Retinal pigment epithelial cell (primary cell): ENCODE results near the gene LRRN1.

Experiments
- DNase-seq: peaks from one replicate; pipeline ENCODE4 v3.0.0-alpha.2; 2010; ENCODE audit warnings: low read depth
- H3K4me3 ChIP-seq: 2 replicates; pipeline ENCODE4 v1.5.1; 2011; ENCODE audit warnings: mild to moderate bottlenecking, low read length, control low read depth, moderate library complexity
- TF ChIP-seq, protein P1 (sequence below): conservative IDR thresholded peaks from 2 replicates; pipeline ENCODE4 v1.5.1; 2011; ENCODE audit warnings: low read depth, low read length, control low read depth, inconsistent platforms

Gene LRRN1

DNA sequence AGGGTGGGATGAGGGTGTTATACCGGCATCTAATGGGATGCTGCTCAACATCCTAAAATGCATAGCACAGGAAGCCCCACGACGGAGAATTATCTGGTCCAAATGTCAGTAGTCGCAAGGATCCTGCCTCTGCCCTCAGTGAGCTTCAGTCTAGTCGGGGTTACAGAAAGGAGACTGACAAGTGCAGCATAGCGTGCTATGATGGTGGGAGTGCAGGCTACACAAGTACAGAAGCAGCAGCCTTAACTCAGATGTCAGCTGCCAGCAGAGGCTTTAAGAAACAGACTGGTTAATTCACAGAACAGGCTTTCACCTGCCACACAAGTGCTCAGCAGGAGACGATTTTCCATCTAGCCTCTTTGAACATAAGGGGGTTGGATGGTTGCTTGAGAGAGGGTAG is 6.9 kb downstream of the LRRN1 start:
- DNase-seq, result no peak
- no peak overlapping the region for H3K4me3 ChIP-seq
- TF ChIP-seq, protein P1, sequence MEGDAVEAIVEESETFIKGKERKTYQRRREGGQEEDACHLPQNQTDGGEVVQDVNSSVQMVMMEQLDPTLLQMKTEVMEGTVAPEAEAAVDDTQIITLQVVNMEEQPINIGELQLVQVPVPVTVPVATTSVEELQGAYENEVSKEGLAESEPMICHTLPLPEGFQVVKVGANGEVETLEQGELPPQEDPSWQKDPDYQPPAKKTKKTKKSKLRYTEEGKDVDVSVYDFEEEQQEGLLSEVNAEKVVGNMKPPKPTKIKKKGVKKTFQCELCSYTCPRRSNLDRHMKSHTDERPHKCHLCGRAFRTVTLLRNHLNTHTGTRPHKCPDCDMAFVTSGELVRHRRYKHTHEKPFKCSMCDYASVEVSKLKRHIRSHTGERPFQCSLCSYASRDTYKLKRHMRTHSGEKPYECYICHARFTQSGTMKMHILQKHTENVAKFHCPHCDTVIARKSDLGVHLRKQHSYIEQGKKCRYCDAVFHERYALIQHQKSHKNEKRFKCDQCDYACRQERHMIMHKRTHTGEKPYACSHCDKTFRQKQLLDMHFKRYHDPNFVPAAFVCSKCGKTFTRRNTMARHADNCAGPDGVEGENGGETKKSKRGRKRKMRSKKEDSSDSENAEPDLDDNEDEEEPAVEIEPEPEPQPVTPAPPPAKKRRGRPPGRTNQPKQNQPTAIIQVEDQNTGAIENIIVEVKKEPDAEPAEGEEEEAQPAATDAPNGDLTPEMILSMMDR, result no peak

DNA sequence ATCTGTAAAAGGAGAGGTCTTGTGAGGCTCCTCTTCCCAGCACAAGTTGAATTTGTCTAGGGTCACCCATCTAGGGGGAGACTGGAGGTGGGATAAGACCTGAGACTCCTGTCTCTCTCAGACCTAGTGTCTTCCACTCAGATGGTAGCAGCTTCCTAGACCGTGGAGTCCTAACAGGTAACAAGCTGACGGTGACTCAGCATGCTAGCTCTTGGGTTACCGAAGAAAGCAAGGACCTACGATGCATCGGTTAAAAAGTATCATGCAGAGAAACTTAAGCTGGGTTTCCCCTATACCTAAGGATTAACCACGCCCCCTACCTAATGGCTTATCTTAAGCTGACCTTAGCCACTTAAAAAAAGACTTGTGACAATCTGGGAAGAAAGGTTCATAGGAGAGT is 7.6 kb downstream of the LRRN1 start:
- TF ChIP-seq, protein P1, result no peak
- no peak for DNase-seq
- no peak overlapping the region for H3K4me3 ChIP-seq

DNA sequence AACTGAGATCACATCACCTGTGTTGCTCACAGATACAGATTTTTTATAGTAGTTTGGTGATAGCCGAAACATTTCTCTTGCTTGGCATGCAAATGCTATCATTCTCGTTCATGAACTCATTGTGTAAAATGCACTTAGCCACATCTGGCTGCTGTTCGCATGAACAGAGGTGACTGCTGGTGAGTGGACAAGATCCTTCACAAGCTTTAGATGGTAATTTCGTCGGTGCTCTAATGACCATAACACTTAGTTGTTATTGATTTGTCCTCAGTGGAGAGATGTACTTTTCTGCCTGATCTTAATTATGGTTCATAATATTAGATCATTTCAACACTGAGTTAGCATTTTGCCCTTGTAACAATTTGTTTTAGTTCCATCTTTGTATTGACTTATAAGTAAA is 13.8 kb downstream of the LRRN1 start:
- no peak for DNase-seq
- TF ChIP-seq, protein P1, result no peak
- H3K4me3 ChIP-seq, result no peak overlapping the region

DNA sequence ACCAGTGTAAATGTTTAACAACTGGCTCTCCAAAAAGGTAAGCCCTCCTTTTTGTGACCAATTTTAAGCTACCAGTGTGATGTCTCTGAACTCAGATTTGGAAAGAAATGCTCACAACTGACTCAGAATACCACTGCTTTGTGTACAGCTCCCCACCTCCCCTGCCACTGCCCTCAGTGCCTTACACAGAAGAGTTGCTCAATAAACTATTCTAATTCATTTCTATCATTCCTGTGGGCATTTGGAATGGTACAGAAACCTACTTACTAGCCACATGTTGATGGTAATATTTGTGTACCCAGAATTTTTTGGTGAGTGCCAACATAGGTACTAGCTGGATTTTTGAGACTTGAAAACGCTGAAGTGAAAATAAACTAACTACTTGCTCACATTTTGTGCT is 16.0 kb downstream of the LRRN1 start:
- DNase-seq, result no peak
- TF ChIP-seq, protein P1, result no peak
- no peak overlapping the region for H3K4me3 ChIP-seq

DNA sequence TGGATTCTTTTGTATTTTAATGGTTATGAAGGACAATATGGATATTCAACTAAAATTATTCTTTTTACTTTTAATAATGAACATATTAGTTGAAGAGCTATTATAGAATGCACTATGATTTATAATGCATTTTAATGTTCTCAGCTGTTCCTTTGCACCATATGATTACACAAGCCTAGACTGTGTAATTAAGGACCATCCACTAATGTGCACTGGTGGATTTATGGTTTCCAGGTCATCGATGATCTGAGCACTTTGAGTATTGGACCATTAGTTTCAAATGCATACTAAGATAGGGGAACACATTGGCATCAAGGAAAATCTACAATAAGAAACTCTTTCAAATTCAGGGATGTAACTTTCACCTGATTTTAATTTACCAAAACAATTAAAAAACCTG is 16.8 kb downstream of the LRRN1 start:
- H3K4me3 ChIP-seq, result no peak overlapping the region
- DNase-seq, result no peak
- TF ChIP-seq, protein P1, result no peak

DNA sequence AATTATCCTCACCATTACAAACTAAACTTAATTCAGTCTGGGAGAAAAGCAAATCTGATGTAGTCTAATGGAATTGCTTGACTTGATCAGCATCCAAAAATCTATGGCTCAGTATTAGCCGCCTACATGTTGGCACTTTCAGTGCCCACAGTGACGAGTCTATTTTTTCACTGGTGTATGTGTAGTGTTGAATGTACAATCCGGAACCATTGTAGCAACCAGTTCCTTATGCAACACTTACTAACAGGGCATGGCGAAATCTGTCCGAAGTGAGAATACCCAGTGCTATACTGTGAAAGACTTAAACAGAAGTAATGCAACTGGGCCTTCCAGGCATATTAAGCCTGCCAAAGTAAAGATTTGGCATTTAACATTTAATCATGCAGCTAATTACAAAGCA is 18.6 kb downstream of the LRRN1 start:
- TF ChIP-seq, protein P1, result no peak
- no peak for DNase-seq
- H3K4me3 ChIP-seq, result no peak overlapping the region

DNA sequence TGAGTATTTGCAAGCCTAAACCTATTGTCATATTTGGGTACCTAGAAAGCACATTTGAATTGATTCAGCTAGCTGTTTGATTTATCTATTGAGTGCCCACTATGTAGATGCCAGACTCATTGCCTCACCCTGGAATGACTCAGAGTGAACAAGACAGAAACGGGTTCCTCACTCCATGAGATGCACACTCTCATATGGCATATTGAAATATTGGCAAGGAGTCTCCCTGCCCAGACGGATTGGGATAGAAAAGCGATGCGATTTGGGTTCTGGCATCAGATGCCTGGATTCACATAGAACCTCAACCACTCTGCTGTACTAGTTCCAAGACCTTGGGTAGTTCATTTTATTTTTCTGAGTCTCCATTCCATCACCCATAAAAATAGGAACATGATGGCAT is 22.5 kb downstream of the LRRN1 start:
- TF ChIP-seq, protein P1, result no peak
- DNase-seq, result no peak
- no peak overlapping the region for H3K4me3 ChIP-seq
